ENCODE data around the gene BLTP1. TPM values are rescaled to one million over a fixed set of nuclear protein-coding genes. Genes with fewer than 3 reads are reported as not detected.

Gene BLTP1
- total RNA-seq, 4 donors from 2014 or later: 169 to 178 (median 173) TPM

DNA sequence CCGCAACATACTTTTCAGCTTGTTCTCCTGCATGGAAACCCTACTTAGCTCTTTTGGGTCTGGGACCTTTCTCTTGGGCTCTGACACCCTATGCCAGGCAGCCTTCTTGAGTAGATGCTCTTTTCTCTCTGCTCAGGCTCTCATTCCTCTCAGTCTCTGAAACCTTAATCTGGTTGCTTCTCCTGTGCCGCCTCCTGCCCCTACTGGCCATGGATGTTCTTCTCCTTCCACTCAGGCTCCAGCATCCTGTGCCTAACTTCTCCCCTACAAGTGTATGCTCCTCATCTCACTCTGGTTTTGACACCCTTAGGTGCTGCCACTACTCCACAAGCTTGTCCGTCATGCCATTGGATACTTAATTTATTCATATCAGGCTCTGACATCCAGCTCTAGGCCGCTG lies 15.2 kb downstream of the BLTP1 start:
- no peak for TF ChIP-seq CTCF (IDR thresholded peaks at IDR 0.05; ENCODE audit: low read depth)

GRCh38 chr4:122170775-122171174 lies 18.6 kb downstream of the BLTP1 start:
- no peak for TF ChIP-seq CTCF (IDR thresholded peaks at IDR 0.05; ENCODE audit: low read depth)

DNA sequence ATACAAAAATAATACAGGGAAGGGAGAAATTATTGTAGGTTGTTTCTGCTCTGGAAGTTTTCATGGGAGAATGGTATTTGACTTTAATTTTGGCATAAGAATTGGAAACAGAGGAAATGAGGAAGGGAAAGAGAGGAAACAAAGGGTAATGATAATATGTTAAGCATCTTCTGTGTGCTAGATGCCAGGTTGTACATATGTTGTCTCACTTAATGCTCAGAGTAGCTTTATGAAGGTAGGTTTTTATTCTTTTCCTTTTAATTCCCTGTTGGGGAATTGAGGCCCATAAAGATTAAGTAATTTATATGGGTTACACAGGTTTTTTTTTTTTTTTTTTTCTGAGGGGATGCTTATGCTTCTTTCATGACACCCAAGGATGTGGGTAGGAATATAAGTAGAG lies 19.2 kb downstream of the BLTP1 start:
- no peak for TF ChIP-seq CTCF (IDR thresholded peaks at IDR 0.05; ENCODE audit: low read depth)

DNA sequence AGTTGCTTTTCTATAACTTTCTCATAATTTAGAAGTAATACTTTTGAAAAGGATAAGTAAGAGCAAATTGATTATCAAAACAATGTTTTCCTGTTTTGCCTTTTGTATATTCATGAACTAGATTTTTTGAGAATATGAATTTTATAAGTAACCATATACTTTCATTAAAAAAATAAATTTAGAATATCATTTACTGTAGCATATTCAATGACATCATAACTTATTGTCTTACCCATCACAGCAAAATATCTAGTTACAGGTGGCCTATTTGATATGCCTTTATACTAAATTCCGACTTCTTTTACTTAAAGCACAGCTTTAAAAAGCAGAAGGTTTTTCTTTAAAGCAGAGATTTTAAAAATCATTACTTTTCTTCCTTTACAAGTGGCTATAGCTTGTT lies 20.1 kb downstream of the BLTP1 start:
- TF ChIP-seq CTCF (IDR thresholded peaks at IDR 0.05; ENCODE audit: low read depth): no peak

GRCh38 chr4:122178961-122179360 lies 26.8 kb downstream of the BLTP1 start:
- no peak for TF ChIP-seq CTCF (IDR thresholded peaks at IDR 0.05; ENCODE audit: low read depth)

DNA sequence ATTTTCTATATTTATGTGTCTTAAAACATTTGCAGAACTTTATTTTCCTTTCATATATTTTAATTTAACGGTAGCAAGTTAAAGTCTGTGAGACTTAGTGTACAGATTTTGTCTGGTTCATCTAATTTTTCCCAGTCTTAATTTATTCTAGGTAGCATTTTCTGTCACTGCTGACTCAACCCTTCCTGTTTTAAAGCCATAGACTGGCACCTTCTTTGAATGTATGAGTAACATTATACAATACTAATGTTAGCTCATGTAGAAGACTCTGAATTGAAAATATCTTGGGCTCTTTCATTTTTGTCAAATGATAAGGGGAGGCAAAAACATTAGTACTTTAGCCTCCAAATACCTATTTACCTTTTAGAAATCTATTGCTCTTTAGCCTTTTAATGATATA lies 43.6 kb downstream of the BLTP1 start:
- no peak for TF ChIP-seq CTCF (IDR thresholded peaks at IDR 0.05; ENCODE audit: low read depth)

Other genes starting within 250 kb of the BLTP1 start
- gene TRPC3, start 200.3 kb upstream of the BLTP1 start, total RNA-seq: 1 to 10 TPM in 2 of 4 donors, under 1 TPM in 2; 0.22 to 1.5 (median 0.83) TPM
- under 1 TPM in 1 of 4 donors, not detected in 3; 0.88 TPM for gene ADAD1, start 226.7 kb downstream of the BLTP1 start, total RNA-seq

Measured in subcutaneous adipose tissue (tissue), 4 donors.